K562 (cell line): ENCODE results near the gene TRANK1. TPM values are rescaled to one million over a fixed set of nuclear protein-coding genes. Genes with fewer than 3 reads are reported as not detected.

Source experiments
- ATAC-seq: fragments of 200-7000 bp; cut with Tn5 transposase; 3 replicates; pipeline ENCODE4 v1.9.1; 2020; ENCODE audit warnings: moderate library complexity
- BruUV-seq: library from RNA; stranded (reverse); fragments of 400-500 nt; replicated peaks from 2 replicates; lab custom pipeline; 2021; lab: Mats Ljungman, UMichigan
- CTCF ChIA-PET: fragments of 300-600 bp; formaldehyde crosslinking; extraction: SDS; loops from one replicate; lab custom pipeline; 2021; ENCODE audit warnings: low intra/inter-chr PET ratio; lab: Yijun Ruan, JAX
- POLR2A ChIA-PET: fragments of 300-600, 350-650 bp; sonication (Branson Sonifier 250); formaldehyde crosslinking; extraction: SDS; loops from one replicate; lab custom pipeline; 2021; ENCODE audit warnings: antibody characterized with exemption, inconsistent platforms; lab: Yijun Ruan, JAX
- DNase-seq, 4 experiments: peaks; one replicate each; pipeline versions ENCODE4 v3.0.0 to v3.0.0-alpha.2; 2011 to 2018; ENCODE audit warnings: low spot score in 3 of 4, mixed read lengths in 3 of 4; ENCODE audit errors: extremely low read depth in 1 of 4
- FAIRE-seq: peaks from 2 replicates; lab custom pipeline; 2011; peaks lifted over from hg19 to GRCh38; lab: Jason Lieb, UNC
- H2AFZ ChIP-seq: 2 replicates; pipeline ENCODE4 v1.6.0; 2011; ENCODE audit warnings: low read depth, low read length, control low read depth, inconsistent platforms
- H3K27ac ChIP-seq: fragments of 200-600 bp; 3 replicates; pipeline ENCODE4 v1.8.0; 2011; ENCODE audit warnings: low read depth, mild to moderate bottlenecking, control low read depth, inconsistent platforms, low read length, moderate library complexity, mixed read lengths; ENCODE audit errors: extremely low read depth
- H3K27me3 ChIP-seq, 2 experiments: fragments of 300-600 bp in 1 of 2; 2 replicates in 1 of 2; 3 replicates in 1 of 2; pipeline versions ENCODE4 v1.6.0 to v1.8.0; 2011; ENCODE audit warnings: inconsistent platforms in 2 of 2, low read length in 2 of 2, mild to moderate bottlenecking in 1 of 2, mixed read lengths in 1 of 2, moderate library complexity in 1 of 2; ENCODE audit not compliant: control insufficient read depth in 2 of 2, insufficient read depth in 2 of 2
- H3K36me3 ChIP-seq: fragments of 300-600 bp; 3 replicates; pipeline ENCODE4 v1.8.0; 2011; ENCODE audit warnings: mild to moderate bottlenecking, low read length, inconsistent platforms; ENCODE audit not compliant: control insufficient read depth, insufficient read depth
- H3K4me1 ChIP-seq, 2 experiments: fragments of 200-600 bp in 1 of 2; replicated peaks in 1 of 2; 2 replicates in 1 of 2; 3 replicates in 1 of 2; pipeline versions ENCODE4 v1.5.1 to v1.8.0; 2011; ENCODE audit warnings: inconsistent platforms in 2 of 2, low read length in 2 of 2, mild to moderate bottlenecking in 1 of 2, mixed read lengths in 1 of 2, moderate library complexity in 1 of 2; ENCODE audit not compliant: control insufficient read depth in 2 of 2, insufficient read depth in 2 of 2
- H3K4me2 ChIP-seq: 2 replicates; pipeline ENCODE4 v1.6.1; 2011; ENCODE audit warnings: low read length, control low read depth, inconsistent platforms, mixed read lengths; ENCODE audit not compliant: insufficient read depth
- H3K4me3 ChIP-seq: fragments of 200-600 bp; sonication (generic), shearing (Covaris generic); 2 replicates; pipeline ENCODE4 v1.5.1; 2016; ENCODE audit warnings: control low read depth, inconsistent platforms
- H3K79me2 ChIP-seq: fragments of 200-600 bp; 3 replicates; pipeline ENCODE4 v1.8.0; 2011; ENCODE audit warnings: low read length, inconsistent platforms; ENCODE audit not compliant: control insufficient read depth, insufficient read depth
- H3K9ac ChIP-seq, 2 experiments: 2 replicates each; pipeline versions ENCODE4 v1.6.0 to v1.6.1; 2011; ENCODE audit warnings: low read depth in 2 of 2, low read length in 2 of 2, control low read depth in 1 of 2, inconsistent platforms in 1 of 2, mild to moderate bottlenecking in 1 of 2, mixed read lengths in 1 of 2; ENCODE audit not compliant: insufficient read depth in 1 of 2
- H3K9me1 ChIP-seq: one replicate; pipeline ENCODE4 v1.6.0; 2011; ENCODE audit warnings: inconsistent platforms, mild to moderate bottlenecking, low read length, moderate library complexity; ENCODE audit not compliant: control insufficient read depth, insufficient read depth
- H3K9me3 ChIP-seq: replicated peaks from 2 replicates; pipeline ENCODE4 v1.5.1; 2011; ENCODE audit warnings: low read depth, low read length, inconsistent platforms; ENCODE audit not compliant: control insufficient read depth, insufficient read depth
- H4K20me1 ChIP-seq: replicated peaks from 2 replicates; pipeline ENCODE4 v1.6.1; 2011; ENCODE audit warnings: low read length, inconsistent platforms, mixed read lengths; ENCODE audit not compliant: control insufficient read depth, insufficient read depth
- ARNT ChIP-seq, 2 experiments: fragments of 450-650 bp; IDR thresholded peaks; 2 replicates each; pipeline ENCODE4 v1.6.1; 2016; ENCODE audit warnings: mild to moderate bottlenecking in 1 of 2
- EHMT2 ChIP-seq: fragments of 450-650 bp; IDR thresholded peaks from 2 replicates; pipeline ENCODE4 v1.6.1; 2018; ENCODE audit warnings: antibody characterized with exemption
- KDM5B ChIP-seq: fragments of 200-600 bp; sonication (generic); IDR thresholded peaks from 2 replicates; pipeline ENCODE4 v1.6.1; 2012; ENCODE audit warnings: low read depth, mild to moderate bottlenecking, moderate library complexity, low read length, control low read depth, inconsistent platforms; ENCODE audit not compliant: insufficient replicate concordance
- PTTG1 ChIP-seq: fragments of 450-650 bp; IDR thresholded peaks from 2 replicates; pipeline ENCODE4 v1.6.1; 2016; ENCODE audit warnings: low read depth, mild to moderate bottlenecking, missing genetic modification characterization, missing compliant biosample characterization
- SUPT5H ChIP-seq: fragments of 450-650 bp; IDR thresholded peaks from 2 replicates; pipeline ENCODE4 v1.6.1; 2016
- ZBTB1 ChIP-seq: sonication (generic); formaldehyde crosslinking; IDR thresholded peaks from 2 replicates; pipeline ENCODE4 v1.8.1; 2023; ENCODE audit warnings: missing genetic modification reagents, low read depth, mild to moderate bottlenecking, borderline replicate concordance
- ZNF764 ChIP-seq: fragments of 250-450 bp; sonication (Bioruptor Pico); IDR thresholded peaks from 2 replicates; pipeline ENCODE4 v1.4.0; 2020; ENCODE audit warnings: low read depth, mild to moderate bottlenecking, moderate library complexity
- WGBS: fragments of 100-300 bp; shearing (Covaris generic); methylation state at CpG from one replicate; pipeline ENCODE4 v1.1.6; 2016; ENCODE audit warnings: low coverage, mixed read lengths; ENCODE audit not compliant: insufficient coverage; ENCODE audit errors: missing lambda C conversion rate; 5-methylcytosine and 5-hydroxymethylcytosine counted together
- in situ Hi-C: fragments of 300-500 bp; cut with MboI; formaldehyde crosslinking; loops from 4 replicates; pipeline ENCODE4 v1.15.0; 2018; ENCODE audit warnings: inconsistent platforms, mixed read lengths
- intact Hi-C: fragments of 100-400 bp; cut with micrococcal nuclease; formaldehyde crosslinking; loops from 2 replicates; pipeline ENCODE4 v1.14.2; 2022
- polyA plus RNA-seq, 8 experiments: library from polyadenylated mRNA; depleted of rRNA in 4 of 8; stranded (reverse) in 5 of 8; unstranded in 3 of 8; fragments of >200 nt; fragmentation: Nextera tagmentation in 2 of 8; fragmentation: Illumina TruSeq in 1 of 8; extraction: Ambion mirVana in 2 of 8; extraction: Trizol in 1 of 8; gene quantifications; 2 replicates each; pipeline versions ENCODE4 v1.2.1 to v1.2.3, GENCODE V29; 2011 to 2014; ENCODE audit warnings: inconsistent platforms in 1 of 8, missing spikeins in 1 of 8
- total RNA-seq, 7 experiments: library from RNA; depleted of rRNA in 6 of 7; stranded (reverse); fragments of >200 nt in 6 of 7; fragmentation: Illumina TruSeq in 2 of 7; extraction: Trizol in 2 of 7; gene quantifications; 2 replicates each; pipeline versions ENCODE4 v1.2.1 to v1.2.3, GENCODE V29; 2011 to 2021; ENCODE audit warnings: low replicate concordance in 1 of 7
- TF ChIP-seq, protein P1 (sequence below): fragments of 450-650 bp; formaldehyde crosslinking; IDR thresholded peaks from 2 replicates; pipeline ENCODE4 v1.4.0; 2022; ENCODE audit warnings: missing genetic modification characterization
- TF ChIP-seq, protein P2 (sequence below), 2 experiments: fragments of 450-650 bp in 1 of 2; sonication (generic) in 1 of 2; formaldehyde crosslinking in 1 of 2; IDR thresholded peaks; 2 replicates each; pipeline versions ENCODE4 v1.7.1 to v1.9.0; 2016 to 2022; ENCODE audit warnings: inconsistent platforms in 1 of 2, mild to moderate bottlenecking in 1 of 2, missing genetic modification reagents in 1 of 2

TRANK1 gene
- total and polyA plus RNA-seq, 9 of the 15 experiments (the other 6 are each of a cell fraction or from before 2014, with no cell fraction given): 0.41 to 5.3 (median 2.1) TPM

DNA sequence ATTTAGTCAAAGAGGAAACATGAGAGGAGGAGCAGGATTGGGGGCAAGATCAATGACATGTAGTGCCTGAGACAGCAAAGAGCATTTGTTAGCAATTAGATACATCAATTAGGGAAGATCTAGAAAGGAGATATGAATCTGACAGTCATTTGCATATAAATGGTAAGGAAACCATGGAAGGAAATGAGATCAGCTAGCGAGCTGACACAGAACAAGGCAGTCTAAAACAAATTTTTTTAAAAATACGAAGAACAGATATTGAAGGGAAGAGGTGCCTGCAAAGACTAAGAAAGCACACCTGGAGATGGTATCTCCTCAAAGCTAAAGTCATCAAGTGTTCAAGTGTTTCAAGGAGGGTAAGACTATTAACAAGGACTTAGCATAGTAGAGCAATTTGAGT is 43.5 kb upstream of the TRANK1 start:
- Histone ChIP-seq H3K4me1 (peaks cover 17 to 20% of the 10 kb centered on the region in 2 experiments), H3K9ac (peak overlapping the region in 1 of 2 experiments; percentile 21; a peak in 1 of 4 replicates), H3K9me3 (no peaks in the 10 kb centered on the region), H3K79me2 (peaks cover 55% of the 10 kb centered on the region), H3K36me3 (peaks cover 85% of the 10 kb centered on the region), H4K20me1 (peaks cover 18% of the 10 kb centered on the region; the same call in 1 of the 2 replicates), H2AFZ (no peak overlapping the region), H3K4me3 (no peak overlapping the region), H3K9me1 (no peaks in the 10 kb centered on the region), H3K27me3 (no peaks in the 10 kb centered on the region), H3K27ac (no peak overlapping the region), H3K4me2 (peak overlapping the region; percentile 44; the same call in 1 of the 2 replicates)
- WGBS: 81% methylated on average over 2 of the region's 2 CpGs
- no TSS peak for BruUV-seq
- no peak for FAIRE-seq
- ATAC-seq: no peak
- ChIA-PET POLR2A (interaction anchor here (0.7 to 2.5 kb wide), 11 partner anchors 8 to 155 kb away, joined by 3 to 11 read pairs (median 5); no protein-coding TSS in a partner anchor), CTCF (no interaction called here)
- intact Hi-C loops: no loop called here
- no peak for DNase-seq
- in situ Hi-C loops: no loop called here
- no peak for TF ChIP-seq PTTG1
- peak; percentile 33 for TF ChIP-seq KDM5B
- no peak for TF ChIP-seq ZNF764 (CRISPR knock-in tag)
- TF ChIP-seq ARNT (IDR thresholded peaks at IDR 0.05): no peak
- TF ChIP-seq ZBTB1: no peak
- TF ChIP-seq EHMT2: peak; percentile 31; the same call in 1 of the 2 replicates
- TF ChIP-seq, protein P1, sequence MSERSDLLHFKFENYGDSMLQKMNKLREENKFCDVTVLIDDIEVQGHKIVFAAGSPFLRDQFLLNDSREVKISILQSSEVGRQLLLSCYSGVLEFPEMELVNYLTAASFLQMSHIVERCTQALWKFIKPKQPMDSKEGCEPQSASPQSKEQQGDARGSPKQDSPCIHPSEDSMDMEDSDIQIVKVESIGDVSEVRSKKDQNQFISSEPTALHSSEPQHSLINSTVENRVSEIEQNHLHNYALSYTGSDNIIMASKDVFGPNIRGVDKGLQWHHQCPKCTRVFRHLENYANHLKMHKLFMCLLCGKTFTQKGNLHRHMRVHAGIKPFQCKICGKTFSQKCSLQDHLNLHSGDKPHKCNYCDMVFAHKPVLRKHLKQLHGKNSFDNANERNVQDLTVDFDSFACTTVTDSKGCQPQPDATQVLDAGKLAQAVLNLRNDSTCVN (CRISPR knock-in tag): 0 out of 2 replicates have a peak, but pooled peaks have one; percentile 8
- TF ChIP-seq, protein P2, sequence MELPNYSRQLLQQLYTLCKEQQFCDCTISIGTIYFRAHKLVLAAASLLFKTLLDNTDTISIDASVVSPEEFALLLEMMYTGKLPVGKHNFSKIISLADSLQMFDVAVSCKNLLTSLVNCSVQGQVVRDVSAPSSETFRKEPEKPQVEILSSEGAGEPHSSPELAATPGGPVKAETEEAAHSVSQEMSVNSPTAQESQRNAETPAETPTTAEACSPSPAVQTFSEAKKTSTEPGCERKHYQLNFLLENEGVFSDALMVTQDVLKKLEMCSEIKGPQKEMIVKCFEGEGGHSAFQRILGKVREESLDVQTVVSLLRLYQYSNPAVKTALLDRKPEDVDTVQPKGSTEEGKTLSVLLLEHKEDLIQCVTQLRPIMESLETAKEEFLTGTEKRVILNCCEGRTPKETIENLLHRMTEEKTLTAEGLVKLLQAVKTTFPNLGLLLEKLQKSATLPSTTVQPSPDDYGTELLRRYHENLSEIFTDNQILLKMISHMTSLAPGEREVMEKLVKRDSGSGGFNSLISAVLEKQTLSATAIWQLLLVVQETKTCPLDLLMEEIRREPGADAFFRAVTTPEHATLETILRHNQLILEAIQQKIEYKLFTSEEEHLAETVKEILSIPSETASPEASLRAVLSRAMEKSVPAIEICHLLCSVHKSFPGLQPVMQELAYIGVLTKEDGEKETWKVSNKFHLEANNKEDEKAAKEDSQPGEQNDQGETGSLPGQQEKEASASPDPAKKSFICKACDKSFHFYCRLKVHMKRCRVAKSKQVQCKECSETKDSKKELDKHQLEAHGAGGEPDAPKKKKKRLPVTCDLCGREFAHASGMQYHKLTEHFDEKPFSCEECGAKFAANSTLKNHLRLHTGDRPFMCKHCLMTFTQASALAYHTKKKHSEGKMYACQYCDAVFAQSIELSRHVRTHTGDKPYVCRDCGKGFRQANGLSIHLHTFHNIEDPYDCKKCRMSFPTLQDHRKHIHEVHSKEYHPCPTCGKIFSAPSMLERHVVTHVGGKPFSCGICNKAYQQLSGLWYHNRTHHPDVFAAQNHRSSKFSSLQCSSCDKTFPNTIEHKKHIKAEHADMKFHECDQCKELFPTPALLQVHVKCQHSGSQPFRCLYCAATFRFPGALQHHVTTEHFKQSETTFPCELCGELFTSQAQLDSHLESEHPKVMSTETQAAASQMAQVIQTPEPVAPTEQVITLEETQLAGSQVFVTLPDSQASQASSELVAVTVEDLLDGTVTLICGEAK (IDR thresholded peaks at IDR 0.05): no peak
- TF ChIP-seq, protein P2 (CRISPR knock-in tag; IDR thresholded peaks at IDR 0.05): no peak
- TF ChIP-seq SUPT5H: 0 out of 2 replicates have a peak, but pooled peaks have one; percentile 41
